H9 (cell line): Measurements from ENCODE around the gene ALLC. TPM values are rescaled to one million over a fixed set of nuclear protein-coding genes. Genes with fewer than 3 reads are reported as not detected.

Experiments used
- DNase-seq: peaks from one replicate; pipeline ENCODE4 v3.0.0-alpha.2; 2017
- H2AFZ ChIP-seq: one replicate; pipeline ENCODE4 v1.6.1; 2013; ENCODE audit warnings: mild to moderate bottlenecking, low read length, control low read depth, moderate library complexity
- H2AK5ac ChIP-seq: 2 replicates; pipeline ENCODE4 v1.6.1; 2013; ENCODE audit warnings: low read length, control low read depth, mixed read lengths; ENCODE audit not compliant: insufficient read length
- H2BK120ac ChIP-seq: one replicate; pipeline ENCODE4 v1.6.1; 2013; ENCODE audit warnings: low read depth, mild to moderate bottlenecking, low read length, control low read depth, inconsistent platforms; ENCODE audit not compliant: poor library complexity, severe bottlenecking
- H2BK12ac ChIP-seq: 2 replicates; pipeline ENCODE4 v1.6.1; 2013; ENCODE audit warnings: low read length, control low read depth, mixed read lengths, low read depth; ENCODE audit not compliant: insufficient read length
- H2BK15ac ChIP-seq: 2 replicates; pipeline ENCODE4 v1.6.1; 2013; ENCODE audit warnings: low read depth, low read length, control low read depth
- H2BK20ac ChIP-seq: one replicate; pipeline ENCODE4 v1.6.1; 2013; ENCODE audit warnings: low read depth, mild to moderate bottlenecking, low read length, control low read depth, inconsistent platforms; ENCODE audit not compliant: poor library complexity, severe bottlenecking
- H2BK5ac ChIP-seq: 2 replicates; pipeline ENCODE4 v1.6.1; 2013; ENCODE audit warnings: low read length, control low read depth, mixed read lengths; ENCODE audit not compliant: insufficient read length
- H3K14ac ChIP-seq: 2 replicates; pipeline ENCODE4 v1.6.1; 2013; ENCODE audit warnings: low read length, control low read depth; ENCODE audit not compliant: insufficient read depth
- H3K18ac ChIP-seq: 2 replicates; pipeline ENCODE4 v1.6.1; 2013; ENCODE audit warnings: low read depth, mild to moderate bottlenecking, mixed read lengths, low read length, control low read depth; ENCODE audit not compliant: insufficient read length
- H3K23ac ChIP-seq: 2 replicates; pipeline ENCODE4 v1.6.1; 2013; ENCODE audit warnings: low read length, control low read depth, mixed read lengths, low read depth; ENCODE audit not compliant: insufficient read length
- H3K23me2 ChIP-seq: 2 replicates; pipeline ENCODE4 v1.6.1; 2013; ENCODE audit warnings: low read depth, mild to moderate bottlenecking, mixed read lengths, low read length, control low read depth; ENCODE audit not compliant: insufficient read length, poor library complexity, severe bottlenecking
- H3K27ac ChIP-seq: 2 replicates; pipeline ENCODE4 v1.5.1; 2013; ENCODE audit warnings: low read length, control low read depth, mixed read lengths, low read depth; ENCODE audit not compliant: insufficient read length
- H3K27me3 ChIP-seq: 2 replicates; pipeline ENCODE4 v1.6.1; 2013; ENCODE audit warnings: low read length, control low read depth, inconsistent platforms; ENCODE audit not compliant: insufficient read depth
- H3K4ac ChIP-seq: 2 replicates; pipeline ENCODE4 v1.6.1; 2013; ENCODE audit warnings: low read depth, mild to moderate bottlenecking, control low read depth, inconsistent platforms, low read length, moderate library complexity
- H3K4me1 ChIP-seq: 2 replicates; pipeline ENCODE4 v1.6.1; 2013; ENCODE audit warnings: low read length, control low read depth, inconsistent platforms; ENCODE audit not compliant: insufficient read depth
- H3K4me2 ChIP-seq: 2 replicates; pipeline ENCODE4 v1.6.1; 2013; ENCODE audit warnings: low read length, control low read depth, mixed read lengths; ENCODE audit not compliant: insufficient read length, insufficient read depth
- H3K56ac ChIP-seq: 2 replicates; pipeline ENCODE4 v1.6.1; 2013; ENCODE audit warnings: low read depth, mild to moderate bottlenecking, mixed read lengths, low read length, control low read depth; ENCODE audit not compliant: insufficient read length
- H3K79me1 ChIP-seq: 2 replicates; pipeline ENCODE4 v1.6.1; 2013; ENCODE audit warnings: low read depth, mild to moderate bottlenecking, moderate library complexity, low read length, control low read depth, inconsistent platforms; ENCODE audit not compliant: insufficient read depth, poor library complexity, severe bottlenecking
- H3K79me2 ChIP-seq: 2 replicates; pipeline ENCODE4 v1.6.1; 2013; ENCODE audit warnings: low read length, control low read depth, inconsistent platforms; ENCODE audit not compliant: insufficient read depth
- H3K9ac ChIP-seq: 2 replicates; pipeline ENCODE4 v1.6.1; 2013; ENCODE audit warnings: low read length, control low read depth, mixed read lengths; ENCODE audit not compliant: insufficient read length; ENCODE audit errors: extremely low read depth
- H3K9me3 ChIP-seq: one replicate; pipeline ENCODE4 v1.6.1; 2013; ENCODE audit warnings: low read depth, low read length, inconsistent platforms; ENCODE audit not compliant: control insufficient read depth
- H3T11ph ChIP-seq: one replicate; pipeline ENCODE4 v1.6.1; 2013; ENCODE audit warnings: mild to moderate bottlenecking, low read length, control low read depth, inconsistent platforms
- H4K20me1 ChIP-seq: one replicate; pipeline ENCODE4 v1.6.1; 2013; ENCODE audit not compliant: control insufficient read depth, insufficient read length, insufficient read depth
- H4K5ac ChIP-seq: 2 replicates; pipeline ENCODE4 v1.6.1; 2013; ENCODE audit warnings: low read depth, mild to moderate bottlenecking, mixed read lengths, low read length, control low read depth; ENCODE audit not compliant: insufficient read length
- H4K8ac ChIP-seq: replicated peaks from 2 replicates; pipeline ENCODE4 v1.6.1; 2013; ENCODE audit warnings: low read length, control low read depth, mixed read lengths, low read depth; ENCODE audit not compliant: insufficient read length
- H4K91ac ChIP-seq: 2 replicates; pipeline ENCODE4 v1.6.1; 2013; ENCODE audit warnings: low read depth, mild to moderate bottlenecking, moderate library complexity, mixed read lengths, low read length, control low read depth; ENCODE audit not compliant: insufficient read length
- H3K27ac Mint-ChIP-seq, 3 experiments: 2 replicates in 2 of 3; 3 replicates in 1 of 3; pipeline ENCODE4 v1.8.0; 2020 to 2021; ENCODE audit warnings: mixed read lengths in 3 of 3, mild to moderate bottlenecking in 1 of 3, moderate library complexity in 1 of 3
- H3K27me3 Mint-ChIP-seq: 2 replicates; pipeline ENCODE4 v1.8.0; 2021; ENCODE audit warnings: low read depth, mild to moderate bottlenecking, moderate library complexity, mixed read lengths
- H3K36me3 Mint-ChIP-seq, 3 experiments: 2 replicates in 2 of 3; 3 replicates in 1 of 3; pipeline ENCODE4 v1.8.0; 2020 to 2021; ENCODE audit warnings: low read depth in 3 of 3, mixed read lengths in 3 of 3; ENCODE audit not compliant: insufficient read depth in 1 of 3
- H3K4me1 Mint-ChIP-seq, 2 experiments: 2 replicates each; pipeline ENCODE4 v1.8.0; 2020; ENCODE audit warnings: mixed read lengths in 2 of 2
- H3K4me3 Mint-ChIP-seq, 2 experiments: 2 replicates in 1 of 2; 3 replicates in 1 of 2; pipeline ENCODE4 v1.8.0; 2020 to 2021; ENCODE audit warnings: mild to moderate bottlenecking in 2 of 2, mixed read lengths in 2 of 2, moderate library complexity in 1 of 2
- H3K9me3 Mint-ChIP-seq, 2 experiments: 2 replicates in 1 of 2; 3 replicates in 1 of 2; pipeline ENCODE4 v1.8.0; 2020; ENCODE audit warnings: mild to moderate bottlenecking in 2 of 2, mixed read lengths in 2 of 2, moderate library complexity in 1 of 2
- CTCF ChIP-seq: fragments of 200-600 bp; sonication (generic); conservative IDR thresholded peaks from 3 replicates; pipeline ENCODE4 v1.8.0; 2021; ENCODE audit warnings: antibody characterized with exemption, mild to moderate bottlenecking
- WGBS: extraction: QIAGEN DNeasy Blood & Tissue Kit; methylation state at CpG from one replicate; pipeline ENCODE4 v1.1.7; 2013; ENCODE audit warnings: missing lambda C conversion rate, low lambda C conversion rate, mixed read lengths; ENCODE audit not compliant: insufficient read length; ENCODE audit errors: extremely low coverage; 5-methylcytosine and 5-hydroxymethylcytosine counted together
- total RNA-seq: library from RNA; stranded (reverse); gene quantifications from 2 replicates; pipeline ENCODE4 v1.2.1, GENCODE V29; 2021

The ALLC gene
- total RNA-seq, 1 experiment from 2014 or later = not detected

DNA sequence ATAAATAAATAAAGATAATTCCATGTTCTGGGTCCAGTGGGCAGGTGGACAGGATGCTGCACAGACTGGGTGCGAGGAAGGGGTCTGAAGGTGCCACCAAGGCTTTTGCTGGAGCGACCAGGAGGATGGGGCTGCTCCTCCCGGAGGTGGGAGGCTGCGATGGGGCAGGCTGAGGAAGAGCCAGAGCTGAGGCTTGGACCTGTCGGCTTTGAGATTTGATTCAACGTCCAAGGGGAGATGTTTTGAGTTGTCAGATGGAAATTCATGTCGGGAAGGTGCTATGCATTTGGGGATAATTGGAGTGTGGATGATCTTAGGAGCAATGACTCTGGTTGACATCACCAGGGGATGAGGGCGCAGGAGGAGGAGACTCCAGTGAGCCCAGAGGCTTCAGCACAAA lies 11.7 kb downstream of the ALLC start:
- peaks cover 0 to 5% of the 10 kb centered on the region in 2 experiments; a peak in 1 of 4 replicates for H3K4me1 Mint-ChIP-seq
- Histone ChIP-seq H3K79me2 (no peaks in the 10 kb centered on the region), H4K20me1 (peaks cover 2% of the 10 kb centered on the region), H3K79me1 (no peaks in the 10 kb centered on the region), H2BK5ac (no peak overlapping the region), H2BK120ac (no peak overlapping the region), H3K9ac (no peak overlapping the region), H3K27me3 (no peaks in the 10 kb centered on the region), H3K4ac (no peak overlapping the region), H3K4me2 (no peak overlapping the region), H2AK5ac (no peak overlapping the region), H2BK12ac (no peak overlapping the region), H3K56ac (no peak overlapping the region), H3K23ac (no peak overlapping the region), H2BK15ac (no peak overlapping the region), H3K27ac (no peak overlapping the region), H2AFZ (no peak overlapping the region), H3K23me2 (peaks cover 2% of the 10 kb centered on the region), H3K9me3 (no peaks in the 10 kb centered on the region), H4K91ac (no peak overlapping the region), H4K5ac (no peak overlapping the region), H3K4me1 (no peaks in the 10 kb centered on the region), H2BK20ac (no peak overlapping the region), H3K18ac (no peak overlapping the region), H3K14ac (no peak overlapping the region), H4K8ac (no peak overlapping the region), H3T11ph (no peak overlapping the region)
- DNase-seq = peak; percentile 20
- H3K27ac Mint-ChIP-seq = no peak overlapping the region
- H3K36me3 Mint-ChIP-seq = no peaks in the 10 kb centered on the region
- no peaks in the 10 kb centered on the region; a peak in 1 of 5 replicates for H3K9me3 Mint-ChIP-seq
- peaks cover 4% of the 10 kb centered on the region for H3K27me3 Mint-ChIP-seq
- no peak for TF ChIP-seq CTCF
- no peak overlapping the region for H3K4me3 Mint-ChIP-seq
- WGBS = no CpG with 5 or more reads among the region's 8 CpGs
